ES-I3 (cell line): ENCODE data around the gene IL21R.
"Not testable (repeated sequence)": the region's sequence is repeated elsewhere in the genome, so short reads cannot be mapped to it uniquely, and the experiment has no call there.

Source experiments
- H3K36me3 ChIP-seq: 2 replicates; pipeline ENCODE4 v1.6.1; 2013; ENCODE audit warnings: mild to moderate bottlenecking, low read length, control low read depth, moderate library complexity; ENCODE audit not compliant: insufficient read depth
- H3K4me1 ChIP-seq: 2 replicates; pipeline ENCODE4 v1.6.1; 2013; ENCODE audit warnings: mild to moderate bottlenecking, control low read depth, low read length; ENCODE audit not compliant: insufficient read depth
- H3K9ac ChIP-seq: 2 replicates; pipeline ENCODE4 v1.6.1; 2013; ENCODE audit warnings: low read depth, mild to moderate bottlenecking, low read length, moderate library complexity
- H3K9me3 ChIP-seq: 2 replicates; pipeline ENCODE4 v1.6.1; 2013; ENCODE audit warnings: mild to moderate bottlenecking, low read length, moderate library complexity; ENCODE audit not compliant: control insufficient read depth, insufficient read depth

IL21R gene

DNA sequence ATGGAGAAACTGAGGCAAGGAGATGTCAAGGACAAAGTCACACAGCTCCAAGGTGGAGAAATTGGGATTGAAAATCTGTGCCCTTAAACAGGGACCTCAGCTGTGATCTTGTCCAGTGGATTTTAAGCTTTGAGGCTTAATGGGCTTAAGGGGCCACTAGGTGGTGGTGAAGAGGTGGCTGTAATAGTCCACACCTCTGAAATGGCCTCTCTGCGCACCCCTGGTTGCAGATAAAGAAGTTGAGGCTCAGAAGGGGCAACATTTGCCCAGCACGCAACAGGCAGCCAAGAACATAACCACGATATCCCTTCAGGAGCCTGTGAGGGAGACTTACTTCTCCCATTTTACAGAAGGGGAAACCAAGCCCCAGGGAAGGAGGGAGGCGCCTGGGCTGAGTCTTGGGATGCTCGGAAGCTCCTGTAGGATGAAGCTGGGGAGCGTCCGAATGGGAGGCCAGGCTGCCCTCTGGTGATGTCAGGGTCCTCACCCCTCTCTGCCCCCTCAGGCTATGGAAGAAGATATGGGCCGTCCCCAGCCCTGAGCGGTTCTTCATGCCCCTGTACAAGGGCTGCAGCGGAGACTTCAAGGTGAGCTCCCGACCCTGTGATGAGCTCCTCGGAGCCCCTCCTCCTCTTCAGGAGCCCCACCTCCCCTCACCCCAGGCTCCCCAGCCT, 43.7 kb downstream of the IL21R start:
- Histone ChIP-seq H3K9ac (no peak overlapping the region), H3K4me1 (no peaks in the 10 kb centered on the region), H3K36me3 (no peaks in the 10 kb centered on the region; the same call in 1 of the 2 replicates), H3K9me3 (peaks cover 18% of the 10 kb centered on the region)

DNA sequence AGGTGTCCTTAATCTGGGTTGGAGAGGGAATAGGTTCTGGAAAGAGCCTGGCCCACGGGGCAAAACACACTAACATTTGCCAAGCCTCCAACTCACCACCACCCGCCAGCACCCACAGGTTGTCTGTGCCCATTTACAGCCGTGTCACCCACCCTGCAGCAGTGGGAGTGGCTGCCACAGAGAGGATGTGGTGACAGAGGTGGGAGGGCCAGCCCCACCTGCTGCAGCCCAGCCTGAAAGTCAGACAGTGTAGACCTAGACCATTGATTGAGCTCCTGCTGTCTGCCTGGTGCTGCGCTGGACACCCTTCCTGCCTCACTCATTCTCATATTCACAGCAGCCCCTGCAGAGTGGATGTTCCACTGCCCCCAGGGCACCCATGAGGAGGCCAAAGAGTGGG, 44.7 kb downstream of the IL21R start:
- Histone ChIP-seq H3K9ac (no peak overlapping the region), H3K4me1 (no peaks in the 10 kb centered on the region), H3K9me3 (peaks cover 18% of the 10 kb centered on the region), H3K36me3 (no peaks in the 10 kb centered on the region; the same call in 1 of the 2 replicates)

DNA sequence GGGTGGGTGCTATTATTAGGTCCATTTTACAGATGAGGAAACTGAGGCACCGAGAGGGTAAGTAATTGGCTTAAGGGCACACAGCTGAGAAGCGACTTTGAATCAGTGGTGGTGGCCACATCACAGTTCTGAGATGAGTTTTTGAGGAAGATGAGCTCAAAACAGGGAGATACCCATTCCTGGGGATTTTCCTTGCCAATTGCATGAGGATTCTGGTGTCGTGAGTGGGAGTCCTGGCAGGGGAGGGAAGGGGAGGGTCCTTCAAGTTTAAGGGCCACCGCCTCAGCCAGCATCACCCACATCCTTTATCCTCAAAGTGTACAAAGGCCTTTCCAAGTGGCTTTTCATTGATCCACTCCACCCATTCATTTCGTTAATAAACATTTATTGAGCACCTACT, 45.3 kb downstream of the IL21R start:
- H3K9me3 ChIP-seq = peaks cover 18% of the 10 kb centered on the region
- no peak overlapping the region for H3K9ac ChIP-seq
- H3K36me3 ChIP-seq = no peaks in the 10 kb centered on the region; the same call in 1 of the 2 replicates
- no peaks in the 10 kb centered on the region for H3K4me1 ChIP-seq

DNA sequence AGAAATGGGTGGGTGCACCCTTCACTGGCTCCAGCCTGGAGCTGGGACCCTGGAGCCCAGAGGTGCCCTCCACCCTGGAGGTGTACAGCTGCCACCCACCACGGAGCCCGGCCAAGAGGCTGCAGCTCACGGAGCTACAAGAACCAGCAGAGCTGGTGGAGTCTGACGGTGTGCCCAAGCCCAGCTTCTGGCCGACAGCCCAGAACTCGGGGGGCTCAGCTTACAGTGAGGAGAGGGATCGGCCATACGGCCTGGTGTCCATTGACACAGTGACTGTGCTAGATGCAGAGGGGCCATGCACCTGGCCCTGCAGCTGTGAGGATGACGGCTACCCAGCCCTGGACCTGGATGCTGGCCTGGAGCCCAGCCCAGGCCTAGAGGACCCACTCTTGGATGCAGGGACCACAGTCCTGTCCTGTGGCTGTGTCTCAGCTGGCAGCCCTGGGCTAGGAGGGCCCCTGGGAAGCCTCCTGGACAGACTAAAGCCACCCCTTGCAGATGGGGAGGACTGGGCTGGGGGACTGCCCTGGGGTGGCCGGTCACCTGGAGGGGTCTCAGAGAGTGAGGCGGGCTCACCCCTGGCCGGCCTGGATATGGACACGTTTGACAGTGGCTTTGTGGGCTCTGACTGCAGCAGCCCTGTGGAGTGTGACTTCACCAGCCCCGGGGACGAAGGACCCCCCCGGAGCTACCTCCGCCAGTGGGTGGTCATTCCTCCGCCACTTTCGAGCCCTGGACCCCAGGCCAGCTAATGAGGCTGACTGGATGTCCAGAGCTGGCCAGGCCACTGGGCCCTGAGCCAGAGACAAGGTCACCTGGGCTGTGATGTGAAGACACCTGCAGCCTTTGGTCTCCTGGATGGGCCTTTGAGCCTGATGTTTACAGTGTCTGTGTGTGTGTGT, 46.8 kb downstream of the IL21R start:
- Histone ChIP-seq H3K36me3 (no peaks in the 10 kb centered on the region; the same call in 1 of the 2 replicates), H3K9ac (no peak overlapping the region), H3K4me1 (no peaks in the 10 kb centered on the region), H3K9me3 (peaks cover 17% of the 10 kb centered on the region)

DNA sequence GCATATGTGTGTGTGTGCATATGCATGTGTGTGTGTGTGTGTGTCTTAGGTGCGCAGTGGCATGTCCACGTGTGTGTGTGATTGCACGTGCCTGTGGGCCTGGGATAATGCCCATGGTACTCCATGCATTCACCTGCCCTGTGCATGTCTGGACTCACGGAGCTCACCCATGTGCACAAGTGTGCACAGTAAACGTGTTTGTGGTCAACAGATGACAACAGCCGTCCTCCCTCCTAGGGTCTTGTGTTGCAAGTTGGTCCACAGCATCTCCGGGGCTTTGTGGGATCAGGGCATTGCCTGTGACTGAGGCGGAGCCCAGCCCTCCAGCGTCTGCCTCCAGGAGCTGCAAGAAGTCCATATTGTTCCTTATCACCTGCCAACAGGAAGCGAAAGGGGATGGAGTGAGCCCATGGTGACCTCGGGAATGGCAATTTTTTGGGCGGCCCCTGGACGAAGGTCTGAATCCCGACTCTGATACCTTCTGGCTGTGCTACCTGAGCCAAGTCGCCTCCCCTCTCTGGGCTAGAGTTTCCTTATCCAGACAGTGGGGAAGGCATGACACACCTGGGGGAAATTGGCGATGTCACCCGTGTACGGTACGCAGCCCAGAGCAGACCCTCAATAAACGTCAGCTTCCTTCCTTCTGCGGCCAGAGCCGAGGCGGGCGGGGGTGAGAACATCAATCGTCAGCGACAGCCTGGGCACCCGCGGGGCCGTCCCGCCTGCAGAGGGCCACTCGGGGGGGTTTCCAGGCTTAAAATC, 47.6 kb downstream of the IL21R start:
- H3K4me1 ChIP-seq = no peaks in the 10 kb centered on the region
- H3K9ac ChIP-seq = no peak overlapping the region
- peaks cover 8% of the 10 kb centered on the region for H3K9me3 ChIP-seq
- no peaks in the 10 kb centered on the region; the same call in 1 of the 2 replicates for H3K36me3 ChIP-seq

DNA sequence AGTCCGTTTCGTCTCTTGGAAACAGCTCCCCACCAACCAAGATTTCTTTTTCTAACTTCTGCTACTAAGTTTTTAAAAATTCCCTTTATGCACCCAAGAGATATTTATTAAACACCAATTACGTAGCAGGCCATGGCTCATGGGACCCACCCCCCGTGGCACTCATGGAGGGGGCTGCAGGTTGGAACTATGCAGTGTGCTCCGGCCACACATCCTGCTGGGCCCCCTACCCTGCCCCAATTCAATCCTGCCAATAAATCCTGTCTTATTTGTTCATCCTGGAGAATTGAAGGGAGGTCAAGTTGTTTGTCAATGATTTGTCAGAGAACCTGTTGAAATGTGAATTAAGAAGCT, 48.2 kb downstream of the IL21R start:
- Histone ChIP-seq H3K36me3 (no peaks in the 10 kb centered on the region), H3K9me3 (peaks cover 3% of the 10 kb centered on the region; the same call in 1 of the 2 replicates), H3K9ac (no peak overlapping the region), H3K4me1 (no peaks in the 10 kb centered on the region)

DNA sequence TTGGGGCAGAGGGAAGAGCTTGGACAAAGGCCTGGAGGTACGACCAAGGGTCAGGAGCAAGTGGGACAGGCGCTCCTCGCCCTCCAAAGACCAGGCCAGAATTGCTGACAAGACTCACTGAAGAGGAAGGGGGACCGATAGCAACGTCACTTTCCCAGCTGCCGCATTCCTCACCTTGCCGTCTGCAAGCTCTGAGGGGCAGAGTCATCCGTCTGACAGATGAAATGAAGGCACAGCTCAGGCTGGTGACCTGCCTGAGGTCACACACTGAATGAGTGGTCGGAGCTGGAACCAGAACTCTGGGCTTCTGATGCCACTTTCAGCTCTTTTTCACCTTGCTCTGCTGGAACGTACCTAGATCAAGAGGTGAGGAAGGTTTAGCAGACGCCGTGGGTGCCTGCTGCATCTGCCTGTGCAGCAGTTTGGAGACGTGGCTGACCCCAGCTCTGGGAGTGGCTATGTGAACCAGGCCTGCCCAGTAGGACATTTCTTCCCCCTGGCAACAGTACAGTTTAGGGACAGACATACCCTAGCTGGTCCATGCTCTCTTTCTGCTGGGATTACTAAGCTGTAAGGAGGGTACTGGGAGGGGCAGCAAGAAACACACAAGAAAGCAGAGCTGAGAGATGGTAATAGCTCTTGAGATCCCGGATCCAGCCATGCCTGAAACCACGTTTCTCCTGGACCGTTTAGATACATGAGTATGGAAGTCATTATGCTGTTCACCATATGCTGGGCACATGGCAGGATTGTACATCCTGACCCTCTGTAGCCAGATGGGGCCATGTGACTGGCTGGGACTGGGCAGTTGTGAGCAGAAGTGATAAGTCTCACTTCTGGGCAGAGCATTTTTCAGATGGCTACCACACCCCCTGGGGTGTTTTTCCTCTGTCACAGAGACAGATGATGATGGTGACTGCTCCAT, 50.9 kb downstream of the IL21R start:
- Histone ChIP-seq H3K9ac (no peak overlapping the region), H3K36me3 (no peaks in the 10 kb centered on the region), H3K9me3 (no peaks in the 10 kb centered on the region), H3K4me1 (no peaks in the 10 kb centered on the region)

DNA sequence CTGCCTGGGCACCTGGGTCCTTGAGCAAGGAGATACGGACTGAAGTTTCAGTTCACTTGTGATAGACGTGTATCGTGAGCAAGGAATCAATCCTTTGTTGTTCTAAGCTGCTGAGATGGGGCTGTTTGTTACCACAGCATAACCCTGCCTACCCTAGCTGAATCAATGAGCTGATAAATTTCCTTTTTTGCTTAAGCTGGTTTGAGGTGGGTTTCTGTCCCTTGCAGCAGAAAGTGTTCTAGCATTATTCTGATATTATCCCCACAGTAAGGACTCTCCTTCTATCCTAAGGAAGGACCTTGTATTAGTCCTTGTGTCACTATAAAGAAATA, 51.5 kb downstream of the IL21R start:
- Histone ChIP-seq H3K4me1 (no peaks in the 10 kb centered on the region), H3K36me3 (no peaks in the 10 kb centered on the region)

DNA sequence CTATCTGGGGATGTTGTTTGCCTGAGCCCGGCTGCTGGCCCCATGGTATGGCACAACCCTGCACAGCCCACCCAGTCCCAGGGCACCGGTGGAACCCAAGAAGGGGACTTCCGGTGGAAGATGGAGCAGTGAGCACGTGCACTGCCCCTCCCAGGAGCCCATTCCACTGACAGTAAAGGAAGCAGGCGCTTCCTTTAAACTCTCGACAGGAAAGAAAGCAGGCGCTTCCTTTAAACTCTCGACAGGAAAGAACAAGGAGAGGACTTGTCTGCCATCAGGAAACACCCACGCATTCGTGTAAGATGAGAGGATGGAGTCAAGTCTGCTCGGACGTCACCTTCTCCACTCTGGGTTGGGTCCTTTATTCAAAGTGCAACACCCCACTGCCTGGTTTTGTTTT, 53.7 kb downstream of the IL21R start:
- no peaks in the 10 kb centered on the region for H3K4me1 ChIP-seq

More for the DNA sequence above, 51.5 kb downstream of the IL21R start:
- Histone ChIP-seq H3K9me3 (no peaks in the 10 kb centered on the region), H3K9ac (no peak overlapping the region)

DNA sequence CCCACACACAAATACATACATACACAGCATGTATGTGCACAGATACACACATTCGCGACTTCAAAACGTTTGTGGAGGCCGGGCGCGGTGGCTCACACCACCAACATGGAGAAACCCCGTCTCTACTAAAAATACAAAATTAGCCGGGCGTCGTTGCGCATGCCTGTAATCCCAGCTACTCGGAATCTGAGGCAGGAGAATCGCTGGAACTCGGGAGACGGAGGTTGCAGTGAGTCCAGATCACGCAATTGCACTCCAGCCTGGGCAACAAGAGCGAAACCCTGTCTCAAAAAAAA, 55.6 kb downstream of the IL21R start:
- not testable (repeated sequence) for H3K4me1 ChIP-seq, H3K9me3 ChIP-seq, H3K36me3 ChIP-seq, H3K9ac ChIP-seq

More for the DNA sequence above, 53.7 kb downstream of the IL21R start:
- H3K9ac ChIP-seq = no peak overlapping the region
- H3K9me3 ChIP-seq = no peaks in the 10 kb centered on the region
- peaks cover 4% of the 10 kb centered on the region; the same call in 1 of the 2 replicates for H3K36me3 ChIP-seq

DNA sequence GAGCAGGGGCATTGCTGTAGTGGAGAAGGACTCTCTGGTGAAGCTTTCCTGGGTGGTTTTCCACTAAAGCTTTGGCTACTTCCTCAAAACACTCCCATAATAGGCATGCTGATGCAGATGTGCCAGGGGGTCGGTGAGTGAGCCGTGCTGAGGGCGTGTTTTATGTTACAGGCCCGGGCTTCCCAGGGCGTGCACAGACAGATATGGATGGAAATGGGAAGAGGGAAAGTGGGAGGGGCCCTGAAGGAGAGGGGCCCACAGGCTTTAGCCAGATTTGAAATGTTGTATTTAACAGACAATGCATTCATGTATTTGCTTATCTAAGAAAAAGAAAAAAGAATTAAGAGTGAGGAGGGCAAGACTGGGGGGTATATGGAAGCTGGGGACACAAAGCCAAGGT, 56.3 kb downstream of the IL21R start:
- H3K9me3 ChIP-seq = no peaks in the 10 kb centered on the region
- H3K4me1 ChIP-seq = no peaks in the 10 kb centered on the region
- H3K9ac ChIP-seq = no peak overlapping the region
- H3K36me3 ChIP-seq = peaks cover 4% of the 10 kb centered on the region; the same call in 1 of the 2 replicates

DNA sequence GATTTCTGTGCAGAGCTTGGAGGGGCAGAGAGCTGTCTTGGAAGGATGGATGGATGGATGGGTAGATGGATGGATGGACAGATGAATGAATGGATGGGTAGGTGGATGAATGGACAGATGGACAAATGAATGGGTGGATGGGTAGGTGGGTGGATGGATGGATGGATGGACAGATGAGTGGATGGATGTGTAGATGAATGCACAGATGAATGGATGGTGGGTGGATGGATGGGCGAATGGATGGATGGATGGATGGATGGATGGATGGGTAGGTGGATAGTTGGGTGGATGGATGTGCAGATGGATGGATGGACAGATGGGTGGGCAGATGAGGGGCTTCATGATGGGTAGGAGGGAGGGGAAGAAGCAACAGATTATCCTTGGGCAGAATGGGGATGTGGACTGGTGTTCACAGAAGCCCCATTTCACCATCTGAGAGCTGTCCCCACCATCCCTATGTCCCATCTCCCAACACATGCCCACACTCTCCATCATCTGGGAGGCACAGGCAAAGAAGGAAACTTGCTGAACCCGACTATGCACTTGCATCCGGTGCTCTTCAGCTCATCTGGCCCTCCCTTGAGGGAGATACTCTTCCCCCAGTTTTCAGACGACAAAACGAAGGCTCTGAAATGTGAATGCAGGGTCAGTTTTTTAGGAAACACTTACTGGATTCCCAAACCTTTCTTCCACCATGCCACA, 57.2 kb downstream of the IL21R start:
- Histone ChIP-seq H3K9me3 (no peaks in the 10 kb centered on the region), H3K36me3 (peaks cover 4% of the 10 kb centered on the region), H3K9ac (no peak overlapping the region), H3K4me1 (no peaks in the 10 kb centered on the region)

DNA sequence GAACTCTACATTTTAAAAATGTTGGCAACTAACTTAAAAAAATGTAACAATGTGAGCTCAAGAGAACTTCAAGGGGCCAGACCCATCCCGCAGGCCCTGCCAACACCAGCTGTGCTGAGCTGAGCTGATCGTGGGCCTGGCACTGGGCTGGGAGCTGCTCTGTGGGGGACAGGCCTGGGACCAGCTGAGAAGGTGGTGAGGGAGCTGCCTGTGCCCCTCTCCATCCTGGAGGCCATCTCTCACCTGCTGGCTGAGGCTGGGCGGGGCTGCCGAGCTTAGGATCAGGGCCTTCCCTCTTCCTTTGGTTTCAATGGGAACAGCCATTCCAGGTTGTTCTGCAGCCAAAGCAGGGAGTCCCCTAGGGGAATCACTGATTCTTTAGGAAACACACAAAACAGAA, 58.2 kb downstream of the IL21R start:
- peaks cover 9% of the 10 kb centered on the region for H3K36me3 ChIP-seq
- no peak overlapping the region for H3K9ac ChIP-seq
- H3K9me3 ChIP-seq = no peaks in the 10 kb centered on the region
- H3K4me1 ChIP-seq = no peaks in the 10 kb centered on the region
